PC-9 (cell line): ENCODE results near the gene RAPGEF1. TPM values are rescaled to one million over a fixed set of nuclear protein-coding genes. Genes with fewer than 3 reads are reported as not detected.

Experiments
- BruUV-seq: library from RNA; stranded (reverse); fragments of 400-500 nt; replicated peaks from 2 replicates; lab custom pipeline; 2021; lab: Mats Ljungman, UMichigan
- CTCF ChIA-PET: fragments of 300-600 bp; sonication (Branson Sonifier 250); formaldehyde crosslinking; loops from one replicate; lab custom pipeline; 2022; ENCODE audit warnings: antibody characterized with exemption; lab: Charles Lee
- POLR2A ChIA-PET: fragments of 300-600 bp; sonication (Branson Sonifier 250); formaldehyde crosslinking; loops from one replicate; lab custom pipeline; 2022; ENCODE audit warnings: antibody characterized with exemption; ENCODE audit not compliant: unreplicated experiment; lab: Charles Lee
- DNase-seq, 2 experiments: peaks; one replicate each; pipeline versions ENCODE4 v3.0.0 to v3.0.0-alpha.2; 2015 to 2022; ENCODE audit warnings: mixed read lengths in 1 of 2
- H2AFZ ChIP-seq: fragments of 200-600 bp; sonication (generic); 2 replicates; pipeline ENCODE4 v1.8.1; 2017; ENCODE audit warnings: antibody characterized with exemption
- H3F3A ChIP-seq: fragments of 200-600 bp; sonication (generic); 2 replicates; pipeline ENCODE4 v1.8.1; 2017; ENCODE audit warnings: antibody characterized with exemption, mild to moderate bottlenecking, low read depth; ENCODE audit not compliant: insufficient read depth
- H3K27ac ChIP-seq: fragments of 200-600 bp; sonication (generic); 2 replicates; pipeline ENCODE4 v1.6.1; 2016; ENCODE audit warnings: mixed run types
- H3K27me3 ChIP-seq: fragments of 200-600 bp; sonication (generic); 2 replicates; pipeline ENCODE4 v1.6.1; 2016; ENCODE audit warnings: low read depth, mixed run types; ENCODE audit not compliant: insufficient read depth
- H3K36me3 ChIP-seq: fragments of 200-600 bp; sonication (generic); 2 replicates; pipeline ENCODE4 v1.6.1; 2016; ENCODE audit warnings: low read depth, mixed run types
- H3K4me1 ChIP-seq: fragments of 200-600 bp; sonication (generic); replicated peaks from 2 replicates; pipeline ENCODE4 v1.6.1; 2016; ENCODE audit warnings: mixed run types; ENCODE audit not compliant: insufficient read depth
- H3K4me2 ChIP-seq: fragments of 200-600 bp; sonication (generic); 2 replicates; pipeline ENCODE4 v1.6.1; 2017; ENCODE audit warnings: mixed run types
- H3K4me3 ChIP-seq: fragments of 200-600 bp; sonication (generic); 2 replicates; pipeline ENCODE4 v1.6.1; 2016; ENCODE audit warnings: mixed run types
- H3K79me2 ChIP-seq: fragments of 200-600 bp; sonication (generic); 2 replicates; pipeline ENCODE4 v1.6.1; 2017; ENCODE audit warnings: low read depth, mixed run types
- H3K9me2 ChIP-seq: fragments of 200-600 bp; sonication (generic); 2 replicates; pipeline ENCODE4 v1.8.1; 2017; ENCODE audit warnings: mild to moderate bottlenecking; ENCODE audit not compliant: insufficient read depth
- H3K9me3 ChIP-seq: fragments of 200-600 bp; sonication (generic); 2 replicates; pipeline ENCODE4 v1.8.1; 2016; ENCODE audit warnings: low read depth; ENCODE audit not compliant: insufficient read depth
- H4K20me1 ChIP-seq: fragments of 200-600 bp; sonication (generic); 2 replicates; pipeline ENCODE4 v1.8.1; 2017; ENCODE audit not compliant: insufficient read depth
- CTCF ChIP-seq: fragments of 200-600 bp; sonication (generic); conservative IDR thresholded peaks from 2 replicates; pipeline ENCODE4 v1.6.1; 2017; ENCODE audit warnings: mixed run types, antibody characterized with exemption, mild to moderate bottlenecking, moderate library complexity
- EZH2 ChIP-seq: fragments of 200-600 bp; sonication (generic); IDR thresholded peaks from 2 replicates; pipeline ENCODE4 v1.8.0; 2017; ENCODE audit warnings: antibody characterized with exemption, low read depth
- intact Hi-C: fragments of 100-400 bp; cut with micrococcal nuclease; formaldehyde crosslinking; loops from one replicate; pipeline ENCODE4 v1.10.0; 2022; ENCODE audit not compliant: unreplicated experiment
- total RNA-seq: library from RNA; stranded (reverse); gene quantifications from 2 replicates; pipeline ENCODE4 v1.2.3, GENCODE V29; 2021

The RAPGEF1 gene
- total RNA-seq, 1 experiment from 2014 or later, result 66.5 TPM

DNA sequence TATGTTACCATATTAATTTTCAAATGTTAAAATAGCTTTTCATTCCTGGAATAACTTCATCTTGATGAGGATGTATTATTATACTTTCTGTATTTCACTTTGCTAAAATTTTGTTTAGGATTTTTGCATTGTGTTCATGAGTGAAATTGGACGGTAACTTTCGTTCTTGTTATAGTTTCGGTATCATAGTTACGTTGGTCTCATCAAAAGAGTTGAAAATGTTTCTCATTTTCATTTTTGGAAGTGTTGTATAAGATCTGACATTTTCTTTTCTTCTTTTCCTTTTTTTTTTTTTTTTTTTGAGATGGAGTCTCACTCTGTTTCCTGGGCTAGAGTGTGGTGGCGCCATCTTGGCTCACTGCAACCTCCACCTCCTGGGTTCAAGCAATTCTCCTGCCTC is 174.5 kb downstream of the RAPGEF1 start:
- Histone ChIP-seq H3K9me2 (no peaks in the 10 kb centered on the region), H3K36me3 (no peaks in the 10 kb centered on the region), H3K27me3 (no peaks in the 10 kb centered on the region), H3K4me3 (no peak overlapping the region), H2AFZ (no peak overlapping the region), H3K4me2 (no peak overlapping the region), H3K27ac (no peak overlapping the region), H3F3A (peaks cover 14% of the 10 kb centered on the region), H3K4me1 (peaks cover 20% of the 10 kb centered on the region), H3K79me2 (no peaks in the 10 kb centered on the region), H3K9me3 (no peaks in the 10 kb centered on the region; the same call in 1 of the 2 replicates), H4K20me1 (no peaks in the 10 kb centered on the region)
- no peak for DNase-seq
- no peak for TF ChIP-seq CTCF
- TF ChIP-seq EZH2, result no peak
- BruUV-seq, result no TSS peak
- ChIA-PET CTCF (interaction anchor here (0.6 kb wide), 1 partner anchor 20 kb away, joined by 4 read pairs; the partner anchor contains the start of gene PRRT1B), POLR2A (interaction anchor here (0.6 kb wide), 1 partner anchor 440 kb away, joined by 8 read pairs; the partner anchor contains the start of gene NUP214)
- intact Hi-C loops, result no loop called here

- intact Hi-C loops, result no loop called here
- ChIA-PET POLR2A (interaction anchor here (0.7 kb wide), 1 partner anchor 1738 kb away, joined by 3 read pairs; no protein-coding TSS in a partner anchor), CTCF (no interaction called here)
- BruUV-seq, result no TSS peak
- Histone ChIP-seq H3K79me2 (no peaks in the 10 kb centered on the region), H3K4me2 (peak overlapping the region; percentile 73), H3K4me3 (peak overlapping the region; percentile 13; the same call in 1 of the 2 replicates), H4K20me1 (no peaks in the 10 kb centered on the region), H3K27ac (peak overlapping the region; percentile 26; the same call in 1 of the 2 replicates), H3F3A (peaks cover 11% of the 10 kb centered on the region), H3K4me1 (peaks cover 20% of the 10 kb centered on the region), H2AFZ (no peak overlapping the region), H3K36me3 (no peaks in the 10 kb centered on the region), H3K27me3 (no peaks in the 10 kb centered on the region), H3K9me2 (no peaks in the 10 kb centered on the region), H3K9me3 (no peaks in the 10 kb centered on the region; the same call in 1 of the 2 replicates)
- TF ChIP-seq EZH2, result no peak
- TF ChIP-seq CTCF, result no peak
- DNase-seq, result peak; percentile 49 to 77
Observed at GRCh38 chr9:131562032-131562959, 177.6 kb downstream of the RAPGEF1 start.

- Histone ChIP-seq H3K9me3 (no peaks in the 10 kb centered on the region; the same call in 1 of the 2 replicates), H3F3A (peaks cover 11% of the 10 kb centered on the region), H3K27ac (no peak overlapping the region), H3K27me3 (no peaks in the 10 kb centered on the region), H3K4me3 (no peak overlapping the region), H3K9me2 (no peaks in the 10 kb centered on the region), H3K36me3 (no peaks in the 10 kb centered on the region), H3K4me2 (no peak overlapping the region), H3K4me1 (peaks cover 20% of the 10 kb centered on the region), H4K20me1 (no peaks in the 10 kb centered on the region), H3K79me2 (no peaks in the 10 kb centered on the region), H2AFZ (no peak overlapping the region)
- TF ChIP-seq CTCF (no peak), EZH2 (no peak)
- CTCF ChIA-PET, result no interaction called here
- DNase-seq, result no peak
- intact Hi-C loops, result no loop called here
- no TSS peak for BruUV-seq
- POLR2A ChIA-PET, result no interaction called here
Observed at GRCh38 chr9:131559421-131560000, 180.4 kb downstream of the RAPGEF1 start.
